GM19193 (cell line): ENCODE measurements around the gene SYNRG.

Source experiments
- POLR2A ChIP-seq: IDR thresholded peaks from 4 replicates; pipeline ENCODE4 v1.6.1; 2011; ENCODE audit not compliant: insufficient read depth, insufficient read length; ENCODE audit errors: extremely low read depth

The SYNRG gene

DNA sequence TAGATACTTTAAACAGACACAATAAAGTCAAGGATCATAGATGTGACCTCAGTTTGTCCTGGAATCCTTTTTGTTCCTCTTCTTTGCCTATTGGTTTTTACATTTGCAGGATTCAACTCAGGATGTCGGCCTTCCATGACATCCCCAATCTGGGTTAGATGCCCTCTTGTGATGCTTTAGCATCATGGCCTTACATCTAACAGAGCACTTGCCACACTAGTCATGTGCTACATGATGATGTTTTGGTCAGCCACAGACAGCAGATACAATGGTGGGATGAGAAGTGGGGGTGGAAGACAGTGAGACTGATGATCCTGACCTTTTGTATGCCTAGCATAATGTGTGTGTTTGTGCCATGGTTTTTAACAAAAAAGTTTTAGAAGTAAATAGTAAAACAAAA is 1.8 kb upstream of the SYNRG start:
- no peak for TF ChIP-seq POLR2A

GRCh38 chr17:37608351-37609169 is 658 bp downstream of the SYNRG start:
- no peak for TF ChIP-seq POLR2A

DNA sequence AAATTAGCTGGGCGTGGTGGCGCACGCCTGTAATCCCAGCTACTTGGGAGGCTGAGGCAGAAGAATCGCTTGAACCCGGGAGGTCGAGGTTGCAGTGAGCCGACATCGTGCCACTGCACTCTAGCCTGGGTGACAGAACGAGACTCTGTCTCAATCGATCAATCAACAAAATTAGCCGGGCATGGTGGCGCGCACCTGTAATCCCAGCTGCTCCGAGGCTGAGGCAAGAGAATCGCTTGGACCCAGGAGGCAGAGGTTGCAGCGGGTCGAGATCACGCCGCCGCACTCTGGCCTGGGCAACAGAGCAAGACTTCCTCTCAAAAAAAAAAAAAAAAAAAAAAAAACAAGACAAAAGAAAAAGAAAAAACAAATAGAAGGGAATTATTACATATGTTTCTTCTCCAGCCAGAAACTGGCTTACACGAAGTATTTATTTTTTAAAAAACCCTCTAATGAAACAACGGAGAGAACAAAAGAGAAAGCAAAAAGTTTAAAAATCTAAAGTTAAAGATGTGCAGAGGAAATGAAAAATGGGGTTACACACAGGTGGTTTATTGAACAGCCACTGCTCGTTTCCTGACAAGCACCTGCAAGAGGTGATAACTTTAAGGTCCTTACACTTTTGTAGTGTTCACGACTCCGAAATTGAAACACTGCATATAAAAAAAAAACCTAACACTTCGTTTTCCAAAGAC is 1.4 kb downstream of the SYNRG start:
- TF ChIP-seq POLR2A = no peak

DNA sequence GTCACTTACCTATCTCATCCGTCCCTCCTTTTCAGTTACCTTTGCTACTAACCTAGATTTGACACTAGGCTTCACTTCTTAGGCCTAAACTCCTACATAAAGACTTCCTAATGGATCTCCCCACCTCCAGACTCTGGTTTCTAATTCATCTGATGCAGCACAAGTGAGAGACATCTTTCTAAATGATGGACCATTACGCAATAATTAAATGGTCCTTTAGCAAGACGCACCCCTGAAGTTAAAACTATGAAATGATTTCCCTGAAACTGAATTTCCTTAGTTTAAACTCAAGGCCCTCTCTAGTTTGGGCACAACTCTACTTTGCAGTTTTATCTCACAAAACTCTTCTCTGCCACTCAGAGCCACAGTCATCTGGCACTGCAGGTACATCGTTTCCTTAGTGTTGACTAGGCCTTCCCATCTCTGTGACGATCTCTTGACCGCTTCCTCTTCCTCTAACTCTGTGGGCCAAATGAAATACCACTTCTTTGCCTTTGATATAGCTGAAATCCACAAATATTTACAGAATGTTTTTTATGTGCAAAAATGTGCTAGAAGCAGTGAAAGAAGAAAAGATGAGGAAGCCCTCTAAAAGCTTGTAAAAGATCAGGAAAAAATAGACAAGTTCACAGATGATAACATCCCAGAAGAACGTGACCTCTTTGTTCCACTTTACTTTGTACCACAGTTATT is 3.3 kb downstream of the SYNRG start:
- TF ChIP-seq POLR2A = no peak

DNA sequence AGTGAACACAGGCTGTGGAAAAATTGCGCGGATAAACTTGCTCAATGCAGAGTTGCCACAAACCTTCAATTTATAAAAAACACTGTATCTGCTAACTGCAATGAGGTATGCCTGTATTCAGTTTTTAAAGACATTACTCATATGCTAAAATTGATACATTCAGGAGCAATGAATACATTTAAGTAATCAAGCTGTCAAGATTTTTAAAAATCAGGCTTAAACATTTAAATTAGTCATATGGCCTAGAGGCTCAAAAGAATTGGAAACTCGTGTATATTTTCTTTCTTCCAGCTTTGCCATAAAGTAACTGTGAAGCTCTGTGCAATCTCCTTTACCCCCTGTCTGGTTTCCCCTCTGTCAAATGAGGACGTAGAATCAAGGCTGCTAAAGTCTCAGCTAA is 4.1 kb downstream of the SYNRG start:
- TF ChIP-seq POLR2A = no peak

DNA sequence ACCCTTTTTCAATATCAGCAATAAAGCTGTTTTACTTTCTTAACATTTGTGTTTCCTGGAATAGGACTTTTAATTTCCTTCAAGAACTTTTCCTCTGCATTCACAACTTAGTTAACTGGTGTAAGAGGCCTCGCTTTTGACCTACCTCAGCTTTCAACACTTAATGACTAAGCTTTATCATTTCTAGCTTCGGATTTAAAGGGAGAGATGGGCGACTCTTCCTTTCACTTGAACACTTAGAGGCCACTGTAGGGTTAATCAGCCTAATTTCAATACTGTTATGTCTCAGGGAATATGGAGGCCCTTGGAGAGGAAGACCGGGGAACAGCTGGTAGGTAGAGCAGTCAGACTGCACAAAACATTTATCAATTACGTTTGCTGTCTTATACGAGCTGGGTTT is 4.7 kb downstream of the SYNRG start:
- TF ChIP-seq POLR2A = no peak

GRCh38 chr17:37598145-37598544 is 11.1 kb downstream of the SYNRG start:
- no peak for TF ChIP-seq POLR2A

DNA sequence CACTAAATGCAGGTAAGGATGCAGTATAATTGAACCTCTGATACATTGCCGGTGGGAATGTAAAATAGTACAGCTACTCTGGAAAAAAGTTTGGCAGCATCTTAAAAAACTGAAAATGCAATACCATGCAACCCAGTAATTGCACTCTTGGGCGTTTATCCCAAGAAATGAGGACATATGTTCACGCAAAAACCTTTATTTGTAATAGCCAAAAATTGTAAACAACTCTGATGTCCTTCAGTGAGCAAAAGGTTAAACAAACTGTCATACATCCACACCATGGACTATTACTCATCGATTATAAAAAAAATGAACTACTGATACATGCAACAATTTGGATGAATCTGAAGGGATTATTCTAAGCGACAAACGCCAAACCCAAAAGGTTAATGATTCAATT is 16.9 kb downstream of the SYNRG start:
- TF ChIP-seq POLR2A = no peak

DNA sequence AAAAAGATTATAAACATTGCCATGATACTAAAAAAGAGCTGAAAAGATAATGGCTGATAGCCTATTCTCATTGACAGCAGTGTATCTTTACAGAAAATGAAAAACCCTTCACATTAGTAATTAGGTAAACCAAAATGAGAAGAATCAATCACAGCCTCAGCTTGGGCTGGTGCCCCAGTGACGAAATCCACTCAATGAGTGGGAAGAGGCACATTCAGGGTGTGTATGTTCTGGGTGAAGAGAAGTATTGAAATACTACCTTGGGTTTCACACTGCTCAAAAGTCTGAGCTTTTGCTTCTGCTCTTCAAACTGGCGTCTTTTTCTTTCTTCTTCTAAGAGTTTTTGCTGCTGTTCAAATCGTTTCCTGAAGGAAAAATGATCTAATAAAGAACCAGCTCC is 24.2 kb downstream of the SYNRG start:
- no peak for TF ChIP-seq POLR2A

DNA sequence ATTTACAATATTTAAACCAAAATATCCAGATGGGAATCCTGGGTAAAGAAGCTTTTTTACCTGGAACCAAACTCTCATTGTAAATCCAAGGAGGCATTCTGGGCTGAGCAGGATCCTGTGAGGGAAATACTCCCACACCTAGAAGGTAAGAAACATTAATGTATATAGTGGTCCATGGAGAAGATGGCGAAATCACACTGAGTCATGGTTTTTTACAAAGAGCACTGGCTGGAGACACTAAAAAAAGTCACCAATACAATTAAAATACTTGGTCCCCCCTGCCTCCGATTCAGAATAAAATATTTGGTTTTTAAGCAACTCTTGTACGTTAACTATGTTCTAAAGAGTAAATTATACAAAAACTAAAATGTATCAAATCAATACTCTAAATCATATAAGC is 32.9 kb downstream of the SYNRG start:
- no peak for TF ChIP-seq POLR2A

DNA sequence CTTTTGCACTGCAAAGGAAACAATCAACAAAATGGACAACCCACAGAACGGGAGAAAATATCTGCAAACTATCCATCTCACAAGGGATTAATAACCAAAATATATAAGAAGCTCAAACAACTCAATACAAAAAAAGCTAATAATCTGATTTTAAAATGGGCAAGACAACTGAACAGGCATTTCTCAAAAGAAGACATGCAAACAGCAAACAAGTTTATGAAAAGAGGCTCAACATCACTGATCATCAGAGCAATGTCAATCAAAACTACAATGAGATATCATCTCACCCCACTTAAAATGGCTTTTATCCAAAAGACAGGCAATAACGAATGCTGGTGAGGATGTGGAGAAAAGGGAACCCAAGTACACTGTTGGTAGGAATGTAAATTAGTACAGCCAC is 34.8 kb downstream of the SYNRG start:
- no peak for TF ChIP-seq POLR2A

GRCh38 chr17:37571674-37572073 is 37.5 kb downstream of the SYNRG start:
- TF ChIP-seq POLR2A = no peak

DNA sequence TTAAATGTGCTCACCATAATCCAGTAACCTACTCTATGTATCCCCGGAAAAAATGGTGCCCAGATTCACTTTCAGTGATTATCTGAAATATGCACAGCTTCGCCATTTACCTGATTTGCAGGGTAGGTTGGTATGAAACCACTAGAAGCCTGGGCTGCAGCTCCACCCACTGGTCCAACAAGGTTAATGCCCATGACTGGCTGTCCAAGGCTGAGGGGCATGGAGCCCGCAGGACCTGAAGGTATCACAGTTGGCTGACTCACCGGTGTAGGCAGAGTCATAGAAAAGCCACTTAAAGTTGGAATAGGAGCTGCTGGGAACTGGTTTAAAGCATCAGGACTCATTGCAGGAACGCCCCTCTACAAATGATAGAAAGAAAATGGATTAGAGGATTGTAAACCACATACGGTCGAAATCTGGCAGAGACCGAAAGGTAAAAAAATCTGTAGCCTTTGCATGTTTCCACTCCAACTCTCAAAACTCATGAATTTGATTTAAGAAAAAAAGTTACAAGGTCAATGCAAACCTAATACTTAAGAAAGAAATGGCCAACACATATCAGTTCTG is 38.6 kb downstream of the SYNRG start:
- TF ChIP-seq POLR2A = no peak

DNA sequence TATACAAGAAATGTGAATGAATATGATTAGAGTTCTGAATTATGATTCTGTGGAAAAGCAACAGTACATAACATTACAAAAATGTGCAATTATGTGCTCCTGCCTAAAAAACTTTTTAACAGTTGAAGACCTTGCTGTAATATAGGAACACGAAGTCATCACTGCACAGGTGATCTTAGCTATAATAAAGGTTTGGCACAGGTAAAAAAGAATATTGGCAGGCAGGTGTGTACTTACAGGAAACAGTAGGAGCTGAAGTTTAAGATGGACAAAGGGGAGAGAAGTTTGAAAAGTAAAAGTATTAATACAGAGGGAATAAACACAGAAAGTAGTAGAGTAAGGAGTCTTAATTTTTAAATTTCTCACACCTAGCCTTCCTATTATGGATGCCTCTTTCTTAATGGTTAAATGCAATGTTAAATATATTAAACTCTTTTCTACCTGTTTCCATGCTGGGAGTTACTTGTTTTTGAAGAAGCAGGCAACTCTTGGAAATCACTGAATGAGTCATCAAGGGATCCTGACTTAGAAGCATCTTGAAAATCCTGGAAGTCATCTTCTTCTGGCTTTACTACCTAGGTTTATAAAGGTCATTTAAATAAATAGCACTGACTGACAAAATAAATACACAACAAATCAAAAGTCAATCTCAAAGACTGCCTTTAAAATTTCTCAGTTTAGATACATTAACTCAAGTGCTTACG is 40.7 kb downstream of the SYNRG start:
- no peak for TF ChIP-seq POLR2A

- TF ChIP-seq POLR2A = no peak
Observed at GRCh38 chr17:37567538-37567937, 41.7 kb downstream of the SYNRG start.
